HG03442 (cell line): ENCODE results near the gene CRACR2B.

Experiments used
- ATAC-seq: cut with Tn5 transposase; IDR thresholded peaks from one replicate; pipeline ENCODE4 v1.9.1; 2021; ENCODE audit warnings: mild to moderate bottlenecking, moderate library complexity; ENCODE audit not compliant: unreplicated experiment

CRACR2B gene

DNA sequence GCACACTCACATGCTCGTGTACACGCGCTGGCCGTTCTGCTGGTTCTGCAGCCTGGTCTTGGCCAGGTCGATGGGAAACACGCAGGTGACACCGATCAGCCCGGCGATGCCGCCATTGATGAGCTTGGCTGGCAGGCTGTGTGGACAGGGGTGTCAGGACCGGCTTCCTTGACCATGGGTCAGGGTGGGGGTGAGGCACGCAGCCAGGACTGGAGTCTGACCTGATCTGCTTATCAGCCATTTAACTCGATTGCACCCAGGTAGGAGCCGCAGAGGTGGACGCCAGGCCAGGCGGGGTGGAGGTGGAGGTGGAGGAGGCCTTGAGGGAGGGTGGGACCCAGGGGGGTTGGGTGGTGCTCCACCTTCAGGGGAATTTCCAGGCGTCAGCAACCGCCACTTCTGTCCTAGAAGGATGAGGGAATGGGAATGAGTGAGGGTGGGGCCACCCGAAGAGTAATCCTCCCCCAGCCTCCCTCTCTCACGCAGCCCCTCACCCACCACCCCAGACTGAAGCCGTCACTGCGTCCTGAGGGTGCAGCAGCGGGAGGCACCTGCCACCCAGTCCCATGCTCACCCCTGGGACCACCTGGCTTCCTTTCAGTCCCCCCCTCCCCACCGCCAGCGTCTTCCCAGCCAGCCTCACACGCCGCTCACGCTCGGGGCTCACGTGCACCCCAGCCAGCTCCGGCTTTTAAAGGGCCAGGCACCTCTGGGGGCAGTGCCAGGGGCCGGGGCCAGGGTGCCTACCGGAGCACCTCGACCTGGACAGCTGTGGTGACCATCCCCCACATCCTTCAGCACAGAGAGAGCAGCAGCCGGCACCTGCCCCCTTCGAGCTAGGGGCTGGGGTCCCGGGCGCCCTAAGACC, 32.7 kb upstream of the CRACR2B start:
- ATAC-seq = no peak

DNA sequence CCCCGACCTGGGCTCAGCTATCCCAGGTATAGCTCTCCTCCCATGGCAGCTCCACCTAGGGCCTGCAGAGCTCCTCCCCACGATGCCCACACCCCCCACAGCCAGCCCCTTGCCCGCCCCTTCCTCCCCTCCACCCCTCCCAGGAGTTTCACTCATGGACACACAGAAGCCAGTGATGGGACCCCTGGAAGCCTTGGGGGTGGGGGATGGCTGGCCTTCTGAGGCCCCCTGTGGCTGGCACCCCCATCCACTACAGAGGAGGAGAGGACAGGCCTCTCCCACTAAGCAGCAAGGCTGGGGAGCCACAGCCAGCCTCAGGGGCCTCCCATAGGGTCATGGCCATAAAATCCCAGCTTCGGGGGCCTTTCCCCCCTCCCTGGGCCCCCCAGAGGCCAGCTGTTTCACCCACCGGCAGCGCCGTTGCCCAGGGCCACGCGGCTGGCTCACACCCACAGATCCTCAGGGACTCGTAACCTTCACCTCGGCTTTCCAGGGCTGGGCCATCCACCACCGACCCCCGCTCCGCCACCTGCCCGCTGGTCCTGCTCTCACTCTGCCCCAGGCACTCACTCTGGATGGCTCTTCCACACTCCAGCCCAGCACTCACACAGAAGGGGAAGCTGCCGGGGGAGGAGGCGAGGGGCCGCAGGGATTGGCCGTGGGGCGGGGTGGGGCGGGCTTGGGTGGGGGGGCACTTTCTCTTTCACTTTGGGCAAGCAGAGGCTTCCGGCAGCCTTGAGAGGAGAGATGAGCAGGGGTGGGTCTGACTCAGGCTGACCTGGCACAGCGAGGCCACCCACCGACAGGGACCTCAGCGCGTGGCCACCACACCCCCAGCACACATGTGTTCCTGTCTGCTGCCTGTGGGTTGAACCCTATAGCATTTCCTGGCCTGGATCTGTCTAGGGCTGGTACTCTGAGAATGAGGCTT, 31.8 kb upstream of the CRACR2B start:
- ATAC-seq = no peak

DNA sequence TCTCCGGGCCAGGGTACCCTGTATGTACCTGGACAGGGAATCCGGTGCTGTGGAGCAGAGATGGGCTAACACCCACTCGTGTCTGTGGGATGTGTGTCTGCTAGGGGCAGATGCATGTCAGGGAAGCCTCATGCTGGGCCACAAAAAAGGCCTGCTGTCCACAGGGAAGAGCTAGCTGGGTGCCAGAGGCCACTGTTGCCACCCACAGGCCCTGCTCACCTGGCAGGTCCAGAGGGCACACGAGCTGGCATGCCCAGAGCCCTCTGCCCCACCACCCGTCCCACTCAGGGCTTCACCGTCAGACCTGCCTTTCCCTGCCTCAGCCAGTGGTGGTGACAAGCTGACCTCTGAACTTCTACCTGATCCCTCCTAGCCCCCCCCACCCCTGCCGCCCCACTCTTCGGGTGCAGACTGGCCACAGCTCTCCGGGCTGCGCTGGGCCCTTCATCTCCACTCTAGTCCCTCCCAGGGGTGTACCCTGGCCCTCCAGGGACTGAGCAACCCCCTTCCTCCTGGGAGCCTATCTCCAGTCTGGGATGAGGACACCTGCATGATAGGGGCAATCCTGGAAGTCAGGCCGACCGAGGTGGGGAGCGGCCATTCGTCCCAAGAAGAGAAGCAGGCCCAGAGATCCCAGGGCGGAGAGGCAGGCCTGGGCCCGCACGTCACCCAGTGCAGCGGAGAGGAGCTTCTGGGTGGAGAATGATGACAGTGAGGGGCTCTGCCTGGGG, 31.0 kb upstream of the CRACR2B start:
- no peak for ATAC-seq

DNA sequence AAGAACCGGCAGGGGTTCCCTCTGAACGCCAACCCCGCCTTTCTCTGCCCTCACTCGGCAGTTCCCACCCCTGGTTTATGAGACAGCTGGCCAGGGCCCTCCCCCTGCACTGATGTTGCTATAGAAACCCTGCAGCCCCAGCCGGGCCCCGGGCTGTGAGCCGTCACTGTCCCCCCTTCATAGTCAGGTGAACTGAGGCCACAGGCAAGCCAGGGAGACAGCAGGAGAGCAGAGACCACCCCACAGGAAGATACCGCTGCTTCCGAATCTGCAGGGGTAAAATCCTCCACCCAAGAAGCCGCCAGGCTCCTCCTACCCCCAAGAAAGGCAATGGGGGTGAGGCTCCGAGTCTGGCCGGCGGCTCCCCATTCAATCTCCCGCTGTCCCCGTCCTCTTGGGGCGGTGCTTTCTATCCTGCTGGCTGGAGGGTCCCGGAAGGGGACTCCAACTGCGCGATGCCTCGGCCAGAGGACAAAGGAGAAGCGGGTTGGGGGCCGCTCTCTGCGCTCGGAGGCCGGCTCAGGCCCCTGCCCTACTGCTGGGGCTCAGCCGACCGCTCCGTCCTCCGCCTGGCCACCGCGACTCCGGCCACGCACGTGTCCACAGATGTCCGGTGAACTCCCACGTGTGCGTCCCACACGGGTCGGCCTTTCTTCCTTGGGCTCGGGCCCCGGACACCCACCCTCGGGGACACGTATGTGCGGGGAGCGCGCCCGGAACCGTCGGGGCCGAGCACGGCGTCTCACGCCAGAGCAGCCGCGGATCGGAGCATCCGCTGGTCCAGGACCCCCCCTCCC, 30.2 kb upstream of the CRACR2B start:
- ATAC-seq = peak; percentile 34

DNA sequence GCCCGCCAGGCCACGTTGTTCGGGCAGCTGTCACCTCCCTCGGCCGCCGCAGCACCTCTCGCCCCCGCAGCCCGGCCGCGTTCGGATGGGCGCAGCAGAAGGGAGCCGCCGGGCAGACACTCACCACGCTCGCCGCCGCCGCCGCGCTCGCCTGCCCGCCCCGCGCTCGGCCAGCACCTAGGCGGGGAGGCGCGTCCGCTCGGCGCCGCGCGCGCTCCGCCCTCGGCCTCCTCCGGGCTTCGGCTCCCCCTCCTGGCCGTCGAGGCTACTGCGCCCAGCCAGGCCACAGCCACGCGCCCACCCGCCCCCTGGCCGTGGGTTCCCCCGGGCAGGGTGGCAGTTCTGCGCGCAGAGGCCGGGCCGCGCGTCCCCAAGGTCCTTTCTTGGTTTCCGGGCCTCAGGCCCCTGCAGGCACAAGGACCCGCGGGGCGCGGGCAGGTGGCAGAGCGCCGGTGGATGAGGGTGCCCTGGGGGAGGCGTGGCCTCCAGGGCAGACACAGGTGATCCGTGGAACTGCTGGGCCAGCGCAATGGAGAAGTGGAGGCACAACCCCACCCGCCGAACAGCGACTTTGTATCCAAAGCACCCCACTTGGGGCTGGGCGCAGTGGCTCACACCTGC, 29.5 kb upstream of the CRACR2B start, which contains the start of gene SLC25A22:
SLC25A22 (minus strand) TSS at position 189 of the 621 bp plus-strand sequence. CDS start 3,275 bp downstream, outside the sequence.
- peak; percentile 51 for ATAC-seq

DNA sequence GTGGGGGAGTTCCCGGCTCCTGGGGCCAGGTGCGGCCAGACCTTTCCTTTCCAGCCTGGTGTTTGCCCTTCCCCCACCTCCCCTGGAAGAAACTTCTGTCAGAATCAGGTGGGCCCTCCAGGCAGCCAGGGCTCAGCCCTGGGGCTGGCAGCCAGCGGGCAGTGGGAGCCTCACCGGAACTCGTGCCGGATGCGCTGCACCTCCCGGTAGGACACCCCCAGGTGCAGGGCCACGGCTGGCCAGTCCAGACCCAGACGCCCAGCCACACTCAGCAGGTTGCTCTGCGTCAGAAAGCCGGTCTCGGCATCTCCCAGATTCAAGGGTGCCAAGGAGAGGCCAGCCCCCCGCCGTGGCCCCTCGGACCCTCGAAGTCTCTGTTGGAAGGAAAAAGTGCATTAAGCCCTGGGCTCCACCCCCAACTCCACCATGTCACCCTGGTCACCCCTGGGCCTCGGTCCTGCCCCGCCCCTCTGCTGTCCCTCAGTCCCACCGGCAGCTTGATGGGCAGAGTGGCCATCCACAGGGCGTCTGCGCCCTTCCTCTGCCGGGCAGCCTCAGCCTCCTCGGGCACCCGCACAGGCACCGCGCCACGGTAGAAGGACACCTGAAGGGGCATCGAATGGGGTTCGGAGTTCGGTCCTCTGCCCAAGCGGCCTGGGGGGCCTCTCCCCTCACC, 27.9 kb upstream of the CRACR2B start:
- no peak for ATAC-seq

DNA sequence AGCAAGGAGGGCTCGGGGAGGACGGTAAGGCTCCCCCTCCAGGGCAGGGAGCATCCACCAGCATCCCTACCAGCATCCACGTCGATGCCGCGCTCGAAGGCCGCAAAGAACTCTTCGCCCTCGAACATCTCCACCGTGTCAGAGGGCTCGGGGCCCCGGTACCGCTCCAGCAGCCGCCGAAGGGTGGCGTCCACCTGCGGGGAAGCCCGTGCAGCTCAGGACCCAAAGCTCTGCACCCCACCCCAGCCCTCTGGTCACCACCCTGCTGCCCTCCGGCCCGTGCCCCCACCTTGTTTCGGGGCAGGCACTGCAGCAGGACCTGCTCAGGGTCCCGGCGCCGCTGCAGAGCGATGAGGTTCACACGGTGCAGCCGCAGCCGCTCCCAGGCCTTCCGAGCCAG, 27.2 kb upstream of the CRACR2B start:
- ATAC-seq = no peak

DNA sequence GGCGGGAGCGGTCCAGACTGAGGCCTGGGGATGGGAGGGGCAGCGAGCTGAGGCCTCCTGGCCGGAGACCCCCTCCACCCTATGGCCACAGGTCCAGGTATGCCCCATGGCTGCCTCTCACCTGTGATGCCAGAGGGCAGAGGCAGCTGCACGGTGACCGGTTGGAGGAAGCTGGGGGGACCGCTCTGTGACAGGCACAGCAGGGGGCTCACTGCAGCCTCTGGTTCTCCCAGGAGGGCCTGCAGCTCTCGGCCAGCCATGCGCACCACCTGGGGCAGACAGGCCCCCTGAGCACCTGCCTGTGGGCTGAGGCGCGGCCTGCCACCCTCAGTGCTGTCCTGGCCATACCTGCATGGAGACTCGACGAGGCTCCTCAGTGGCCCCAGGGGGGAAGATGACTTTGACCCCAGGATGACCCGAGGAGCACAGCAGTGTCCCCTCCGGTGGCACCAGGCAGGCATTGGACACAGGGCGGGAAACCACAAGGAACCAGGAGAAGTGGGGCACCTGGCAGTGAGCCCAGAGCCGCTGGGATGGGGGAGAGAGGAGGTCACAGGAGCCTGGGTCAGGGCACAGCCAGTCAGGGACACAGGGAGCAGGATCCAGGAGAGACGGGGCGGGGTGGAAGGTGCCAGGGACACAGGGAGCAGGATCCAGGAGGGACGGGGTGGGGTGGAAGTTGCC, 26.5 kb upstream of the CRACR2B start:
- ATAC-seq = no peak

DNA sequence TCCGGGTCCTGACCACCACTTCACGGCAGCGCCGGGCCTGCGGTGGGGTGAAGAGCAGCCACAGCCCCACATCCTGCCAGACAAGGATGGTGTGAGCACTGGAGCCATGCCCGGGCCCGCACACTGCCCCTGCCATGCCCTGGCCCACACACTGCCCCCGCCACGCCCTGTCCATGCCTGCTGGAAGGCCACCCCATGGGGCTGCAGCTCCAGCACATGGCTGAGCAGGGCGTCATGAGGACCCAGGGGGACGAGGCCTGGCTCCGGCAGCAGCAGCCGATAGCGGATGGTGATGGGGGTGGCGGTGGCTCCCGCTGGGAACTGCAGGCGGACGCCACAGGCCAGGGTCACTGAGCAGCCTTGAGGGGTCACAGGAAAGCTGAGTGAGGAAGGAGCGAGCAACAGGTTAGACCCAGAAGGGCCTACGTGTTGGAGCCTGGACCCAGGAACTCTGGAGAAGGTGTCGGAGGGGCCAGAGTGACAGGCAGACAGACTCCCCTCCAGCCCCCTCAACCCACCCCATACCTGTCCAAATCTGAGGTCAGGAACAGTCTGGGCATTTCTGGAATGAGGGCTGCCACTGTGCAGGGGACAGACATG, 25.6 kb upstream of the CRACR2B start:
- no peak for ATAC-seq

DNA sequence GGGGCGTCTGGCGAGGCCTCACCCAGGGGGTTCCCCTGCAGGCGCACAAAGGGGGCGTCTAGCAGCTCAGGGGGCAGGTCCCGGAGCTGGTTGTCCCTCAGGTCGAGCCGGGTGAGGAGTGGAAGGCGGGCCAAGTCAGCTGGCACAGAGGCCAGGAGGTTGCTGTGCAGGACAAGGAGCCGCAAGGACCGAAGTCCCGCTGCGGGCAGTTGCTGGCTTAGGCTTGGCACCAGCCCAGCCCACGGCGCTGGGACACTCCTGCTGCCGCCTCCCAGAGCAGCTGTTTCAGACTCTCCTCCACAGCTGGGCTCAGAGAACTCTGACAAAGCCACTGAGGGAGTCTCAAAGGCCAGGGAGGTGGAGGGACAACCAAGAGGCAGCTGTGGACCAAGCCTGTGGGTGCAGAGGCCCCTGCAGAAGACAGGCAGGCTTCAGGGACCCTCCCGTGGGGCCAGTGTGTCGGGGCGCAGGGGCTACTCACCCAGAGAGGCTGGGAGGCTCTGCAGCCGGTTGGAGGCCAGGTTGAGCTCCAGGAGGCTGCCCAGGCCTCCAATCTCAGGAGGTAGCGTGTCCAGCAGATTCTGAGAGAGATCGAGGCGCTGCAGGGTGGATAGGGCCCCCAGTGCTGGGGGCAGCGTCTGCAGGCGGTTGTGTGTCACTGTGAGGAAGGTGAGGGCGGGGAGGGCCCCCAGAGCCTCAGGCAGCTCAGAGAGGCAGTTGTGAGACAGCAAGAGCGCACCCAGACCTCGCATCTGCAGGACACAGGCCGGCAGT, 24.8 kb upstream of the CRACR2B start:
- no peak for ATAC-seq

DNA sequence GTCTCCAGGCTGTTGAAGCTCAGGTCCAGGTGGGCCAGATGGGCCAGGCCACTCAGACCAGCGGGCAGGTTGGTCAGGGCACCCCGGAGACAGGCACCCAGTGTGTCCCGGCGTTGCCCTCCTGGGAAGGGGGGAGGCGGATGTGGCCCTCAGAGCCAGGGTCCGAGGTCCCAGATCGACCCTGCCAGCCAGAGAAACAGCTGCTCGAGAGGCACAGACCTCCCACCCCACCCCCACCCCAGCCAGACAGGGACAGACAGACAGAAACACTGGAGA, 24.3 kb upstream of the CRACR2B start:
- ATAC-seq = no peak

DNA sequence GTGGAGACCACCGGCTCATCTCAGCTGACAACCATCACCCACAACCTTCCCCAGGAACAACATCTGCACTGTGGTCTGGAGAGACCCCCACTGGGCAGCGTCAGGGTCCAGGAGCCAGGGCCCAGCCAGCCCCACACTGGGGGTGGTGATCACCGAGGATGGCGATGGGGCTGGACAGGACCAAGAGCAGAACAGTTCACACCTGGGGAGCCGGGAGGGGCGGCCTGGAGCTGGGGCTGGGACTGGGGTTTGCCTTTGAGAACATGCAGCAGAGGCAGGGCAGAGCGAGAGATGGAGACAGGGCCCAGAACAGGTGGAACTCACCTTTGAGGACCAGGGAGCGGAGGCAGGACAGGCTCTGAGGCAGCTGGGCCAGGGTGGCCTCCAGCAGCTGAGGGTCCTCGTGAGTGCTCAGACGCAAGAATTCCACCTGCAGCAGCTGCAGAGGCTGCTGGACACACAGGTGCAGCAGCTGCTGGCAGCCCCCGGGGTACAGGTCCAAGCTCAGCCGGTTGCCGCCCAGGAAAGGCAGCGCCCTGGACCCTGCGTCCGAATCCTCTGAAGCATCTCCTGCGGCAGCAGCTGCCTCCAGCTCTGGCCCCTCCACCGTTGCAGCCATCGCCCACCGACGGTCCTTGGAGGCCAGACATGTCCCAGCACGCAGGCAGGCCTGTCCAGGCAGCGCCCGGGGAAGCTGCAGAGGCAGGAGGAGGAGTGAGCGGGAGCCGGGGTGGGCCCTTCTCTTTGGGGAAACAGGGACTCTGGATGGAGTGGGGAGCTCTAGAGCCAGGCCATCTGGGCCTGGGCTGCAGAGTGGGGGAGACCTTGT, 23.7 kb upstream of the CRACR2B start:
- ATAC-seq = no peak

DNA sequence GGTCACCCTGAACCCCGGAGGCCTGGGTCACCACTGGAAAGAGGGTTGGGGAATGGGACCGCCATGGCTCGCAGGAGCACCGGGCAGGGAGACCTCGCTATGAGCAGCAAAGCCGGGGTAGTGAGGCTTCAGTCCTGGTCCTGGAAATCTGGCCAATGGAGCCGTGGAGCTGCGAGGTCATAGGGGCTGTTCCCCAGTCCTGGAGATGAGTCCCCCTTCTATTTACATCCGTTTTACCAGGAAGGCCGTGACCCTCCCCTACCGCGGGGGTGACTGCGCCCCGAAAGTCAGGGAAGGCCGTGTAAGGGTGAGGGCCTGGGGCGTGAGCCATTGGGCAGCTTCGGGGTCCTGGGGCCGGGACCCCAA, 23.1 kb upstream of the CRACR2B start:
- no peak for ATAC-seq

DNA sequence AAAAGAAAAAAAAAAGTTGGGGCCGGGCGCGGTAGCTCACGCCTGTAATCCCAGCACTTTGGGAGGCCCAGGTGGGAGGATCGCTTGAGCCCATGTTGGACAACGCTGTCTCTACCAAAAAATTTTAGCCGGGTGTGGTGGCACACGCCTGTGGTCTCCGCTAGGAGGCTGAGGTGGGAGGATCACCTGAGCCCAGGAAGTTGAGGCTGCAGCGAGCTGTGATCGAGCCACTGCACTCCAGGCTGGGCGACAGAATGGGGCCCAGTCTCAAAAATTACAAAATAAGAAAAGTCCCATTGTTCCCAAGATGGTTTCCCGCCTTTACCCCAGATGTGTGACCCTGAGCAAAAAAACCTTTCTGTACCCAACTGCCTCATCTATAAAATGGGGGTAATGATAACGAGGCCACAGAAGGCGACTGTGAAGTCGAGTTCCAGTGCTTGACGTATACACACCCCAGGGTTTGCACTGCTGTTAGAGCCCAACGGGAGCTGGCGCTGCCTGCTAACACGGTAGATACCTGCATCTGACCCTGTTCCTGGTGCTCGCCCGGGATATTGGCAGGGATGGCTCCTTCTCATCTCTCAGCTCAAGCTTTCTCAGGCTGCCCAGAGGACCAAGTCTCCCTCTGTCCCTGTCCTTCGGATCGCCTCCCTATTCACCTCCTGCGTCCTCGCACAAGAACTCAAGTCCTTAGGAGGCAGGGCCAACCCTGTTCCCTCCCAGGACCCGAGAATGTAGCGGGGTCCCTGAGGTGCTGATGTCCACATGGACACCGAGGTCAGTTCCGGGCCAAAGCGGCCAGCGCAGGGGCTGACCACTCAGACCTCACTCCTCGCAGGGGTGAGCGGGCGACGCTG, 19.1 kb upstream of the CRACR2B start:
- no peak for ATAC-seq

DNA sequence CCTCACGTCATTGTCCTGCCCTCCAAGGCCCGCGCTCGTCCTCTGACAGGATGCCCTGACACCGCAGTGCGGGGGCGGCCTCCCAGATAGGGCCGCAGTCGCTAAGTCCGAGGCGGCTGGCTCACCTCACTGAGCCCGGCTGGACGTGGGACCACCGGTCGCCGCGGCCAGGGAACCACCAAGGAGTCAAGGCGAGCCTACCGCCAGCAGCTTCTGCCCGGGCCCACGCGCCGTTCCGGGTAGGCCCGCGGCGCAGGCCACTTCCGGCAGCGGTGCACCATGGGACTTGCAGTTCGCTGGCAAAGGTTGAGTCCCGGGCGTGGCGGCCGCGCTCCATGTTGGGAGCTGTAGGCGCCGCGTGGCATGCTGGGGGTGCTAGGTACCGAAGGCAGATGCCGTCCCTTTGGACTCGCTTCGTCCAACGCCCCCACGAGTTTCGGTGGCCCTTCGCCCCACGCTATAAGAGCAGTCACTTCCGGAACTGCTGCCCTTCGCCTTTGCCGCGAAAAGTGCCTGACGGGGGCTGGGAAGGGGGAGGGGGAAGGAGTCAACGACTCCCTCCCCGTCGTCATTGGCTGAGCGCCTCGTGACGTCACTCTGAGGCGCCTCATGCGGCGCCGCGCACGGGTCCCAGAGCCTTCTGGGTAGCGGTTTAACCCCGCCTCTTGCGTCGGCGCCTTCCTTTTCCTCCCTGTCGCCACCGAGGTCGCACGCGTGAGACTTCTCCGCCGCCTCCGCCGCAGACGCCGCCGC, 18.3 kb upstream of the CRACR2B start, which contains the start of gene RPLP2:
RPLP2 (plus strand) TSS at position 681 of the 753 bp plus-strand sequence. CDS start 268 bp downstream, outside the sequence.
- peak; percentile 71 for ATAC-seq
